ENCODE measurements around the gene THRB.

The THRB gene

GRCh38 chr3:24120434-24120833 is 374.2 kb downstream of the THRB start:
- no peak overlapping the region for H3K27ac ChIP-seq (ENCODE audit: low read depth, low read length)
- no peaks in the 10 kb centered on the region for H3K27me3 ChIP-seq (ENCODE audit: low read length)
- H4K20me1 ChIP-seq (ENCODE audit: low read depth, low read length): no peaks in the 10 kb centered on the region
- H3K36me3 ChIP-seq (ENCODE audit: low read length): no peaks in the 10 kb centered on the region
- TF ChIP-seq EZH2phosphoT487 (conservative IDR thresholded peaks at IDR 0.05; ENCODE audit: low read length) (no peak), CTCF (IDR thresholded peaks at IDR 0.05; ENCODE audit: insufficient read depth, low read length, poor library complexity, severe bottlenecking) (no peak)
- no peaks in the 10 kb centered on the region for H3F3A ChIP-seq (ENCODE audit: insufficient read depth)
- no peak overlapping the region for H2AFZ ChIP-seq (ENCODE audit: low read depth, low read length, severe bottlenecking)
- H3K79me2 ChIP-seq (ENCODE audit: insufficient read depth, low read length): no peaks in the 10 kb centered on the region
- no peak overlapping the region for H3K4me3 ChIP-seq (ENCODE audit: insufficient read depth, low read length, poor library complexity, severe bottlenecking)
- no peak overlapping the region for H3K9ac ChIP-seq (ENCODE audit: low read length)
- no peaks in the 10 kb centered on the region for H3K9me3 ChIP-seq (ENCODE audit: insufficient read depth, low read length)
- H3K4me2 ChIP-seq (ENCODE audit: low read depth, low read length, poor library complexity, severe bottlenecking): no peak overlapping the region
- no peaks in the 10 kb centered on the region for H3K9me2 ChIP-seq (replicated peaks; ENCODE audit: insufficient read depth, low read length)

DNA sequence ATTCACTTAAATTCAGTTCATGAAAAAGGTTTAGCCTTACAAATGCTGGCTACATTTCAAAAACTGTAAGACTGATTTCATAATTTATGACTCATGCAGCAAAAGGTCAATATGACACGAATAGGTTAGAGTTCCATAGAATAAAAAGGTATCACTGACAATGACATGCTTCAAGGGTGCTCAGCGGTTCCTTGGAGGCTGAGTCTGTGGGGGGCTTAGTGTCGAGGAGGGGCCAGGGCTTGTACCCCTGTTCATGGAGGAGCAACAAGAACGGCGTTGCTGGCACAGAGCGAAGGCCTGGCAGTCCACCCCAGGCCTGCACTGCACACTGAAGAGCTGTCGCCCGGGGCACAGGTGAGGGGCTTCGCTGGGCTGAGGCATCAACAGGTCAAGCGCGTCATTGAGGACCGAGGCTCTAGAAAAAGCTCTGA is 375.3 kb downstream of the THRB start:
- Histone ChIP-seq H3K79me2 (ENCODE audit: insufficient read depth, low read length) (no peaks in the 10 kb centered on the region), H3K9me2 (replicated peaks; ENCODE audit: insufficient read depth, low read length) (no peaks in the 10 kb centered on the region), H3K27me3 (ENCODE audit: low read length) (no peaks in the 10 kb centered on the region), H4K20me1 (ENCODE audit: low read depth, low read length) (no peaks in the 10 kb centered on the region), H3K9me3 (ENCODE audit: insufficient read depth, low read length) (no peaks in the 10 kb centered on the region), H3F3A (ENCODE audit: insufficient read depth) (no peaks in the 10 kb centered on the region), H3K27ac (ENCODE audit: low read depth, low read length) (no peak overlapping the region), H3K9ac (ENCODE audit: low read length) (no peak overlapping the region), H3K36me3 (ENCODE audit: low read length) (no peaks in the 10 kb centered on the region), H3K4me3 (ENCODE audit: insufficient read depth, low read length, poor library complexity, severe bottlenecking) (no peak overlapping the region), H2AFZ (ENCODE audit: low read depth, low read length, severe bottlenecking) (no peak overlapping the region), H3K4me2 (ENCODE audit: low read depth, low read length, poor library complexity, severe bottlenecking) (no peak overlapping the region)
- TF ChIP-seq CTCF (IDR thresholded peaks at IDR 0.05; ENCODE audit: insufficient read depth, low read length, poor library complexity, severe bottlenecking) (no peak), EZH2phosphoT487 (conservative IDR thresholded peaks at IDR 0.05; ENCODE audit: low read length) (no peak)

- H3K36me3 ChIP-seq (ENCODE audit: low read length): no peaks in the 10 kb centered on the region
- H4K20me1 ChIP-seq (ENCODE audit: low read depth, low read length): no peaks in the 10 kb centered on the region
- no peak overlapping the region for H3K27ac ChIP-seq (ENCODE audit: low read depth, low read length)
- no peaks in the 10 kb centered on the region for H3K79me2 ChIP-seq (ENCODE audit: insufficient read depth, low read length)
- TF ChIP-seq CTCF (IDR thresholded peaks at IDR 0.05; ENCODE audit: insufficient read depth, low read length, poor library complexity, severe bottlenecking) (no peak), EZH2phosphoT487 (conservative IDR thresholded peaks at IDR 0.05; ENCODE audit: low read length) (no peak)
- no peak overlapping the region for H3K4me3 ChIP-seq (ENCODE audit: insufficient read depth, low read length, poor library complexity, severe bottlenecking)
- H3K4me2 ChIP-seq (ENCODE audit: low read depth, low read length, poor library complexity, severe bottlenecking): no peak overlapping the region
- no peaks in the 10 kb centered on the region for H3K27me3 ChIP-seq (ENCODE audit: low read length)
- H2AFZ ChIP-seq (ENCODE audit: low read depth, low read length, severe bottlenecking): no peak overlapping the region
- H3F3A ChIP-seq (ENCODE audit: insufficient read depth): no peaks in the 10 kb centered on the region
- no peaks in the 10 kb centered on the region for H3K9me3 ChIP-seq (ENCODE audit: insufficient read depth, low read length)
- no peaks in the 10 kb centered on the region for H3K9me2 ChIP-seq (replicated peaks; ENCODE audit: insufficient read depth, low read length)
- no peak overlapping the region for H3K9ac ChIP-seq (ENCODE audit: low read length)
Measured at GRCh38 chr3:24117508-24117907, 377.1 kb downstream of the THRB start.

Data from SU-DHL-6 (cell line).